GM03348 (cell line): ENCODE data around the gene JOSD1.

Experiments used
- DNase-seq: peaks from one replicate; pipeline ENCODE4 v3.0.0; 2012; ENCODE audit warnings: low spot score

Gene JOSD1

GRCh38 chr22:38712486-38713207 is 11.9 kb upstream of the JOSD1 start:
- no peak for DNase-seq

GRCh38 chr22:38710866-38711265 is 10.1 kb upstream of the JOSD1 start:
- DNase-seq = no peak

GRCh38 chr22:38710351-38710750 is 9.6 kb upstream of the JOSD1 start:
- no peak for DNase-seq

GRCh38 chr22:38709306-38709705 is 8.6 kb upstream of the JOSD1 start:
- no peak for DNase-seq

- DNase-seq = no peak
Measured at GRCh38 chr22:38707984-38708383, 7.2 kb upstream of the JOSD1 start.

GRCh38 chr22:38707346-38707745 is 6.6 kb upstream of the JOSD1 start:
- peak; percentile 21 for DNase-seq

- DNase-seq = peak; percentile 23
Measured at GRCh38 chr22:38706901-38707195, 6.1 kb upstream of the JOSD1 start.

GRCh38 chr22:38706101-38706900 is 5.6 kb upstream of the JOSD1 start:
- DNase-seq = peak; percentile 46

GRCh38 chr22:38705235-38706100 is 4.7 kb upstream of the JOSD1 start, which contains the start of gene GTPBP1:
GTPBP1 (plus strand) TSS chr22:38705944; CDS start chr22:38705956, 12 bp downstream.
- DNase-seq = peak; percentile 97

GRCh38 chr22:38704654-38705234 is 4.0 kb upstream of the JOSD1 start:
- no peak for DNase-seq

GRCh38 chr22:38700270-38700788 is 414 bp downstream of the JOSD1 start:
- peak; percentile 81 for DNase-seq

GRCh38 chr22:38699784-38700183 is 959 bp downstream of the JOSD1 start:
- DNase-seq = peak; percentile 61

GRCh38 chr22:38699143-38699542 is 1.6 kb downstream of the JOSD1 start:
- no peak for DNase-seq

GRCh38 chr22:38698407-38699094 is 2.2 kb downstream of the JOSD1 start:
- DNase-seq = no peak

GRCh38 chr22:38697425-38698089 is 3.2 kb downstream of the JOSD1 start:
- no peak for DNase-seq

GRCh38 chr22:38696606-38697424 is 3.9 kb downstream of the JOSD1 start:
- DNase-seq = peak; percentile 71

GRCh38 chr22:38694940-38695339 is 5.8 kb downstream of the JOSD1 start:
- DNase-seq = no peak

GRCh38 chr22:38694049-38694448 is 6.7 kb downstream of the JOSD1 start:
- DNase-seq = no peak

- DNase-seq = no peak
Measured at GRCh38 chr22:38689651-38690050, 11.1 kb downstream of the JOSD1 start.

GRCh38 chr22:38685761-38686160 is 15.0 kb downstream of the JOSD1 start:
- DNase-seq = no peak
